ENCODE measurements around the gene ACTL7A. TPM values are rescaled to one million over a fixed set of nuclear protein-coding genes. Genes with fewer than 3 reads are reported as not detected.

The ACTL7A gene
- total RNA-seq, 1 experiment from 2014 or later = not detected

- no TSS peak for BruUV-seq (replicated peaks)
- Histone ChIP-seq H3K4me1 (no peaks in the 10 kb centered on the region; the same call in 1 of the 2 replicates), H3K27me3 (replicated peaks; ENCODE audit: control insufficient read depth, insufficient read depth, low read length) (no peaks in the 10 kb centered on the region), H3K9me3 (no peaks in the 10 kb centered on the region), H3K4me3 (ENCODE audit: low read depth, low read length) (no peak overlapping the region), H3K36me3 (ENCODE audit: control insufficient read depth, insufficient read depth, low read length) (no peaks in the 10 kb centered on the region)
- H3K4me3 Mint-ChIP-seq (ENCODE audit: unreplicated experiment) = no peak overlapping the region
- peaks cover 4% of the 10 kb centered on the region for H3K27me3 Mint-ChIP-seq (ENCODE audit: insufficient read depth, unreplicated experiment)
- no peaks in the 10 kb centered on the region for H3K9me3 Mint-ChIP-seq (ENCODE audit: unreplicated experiment)
- CTCF ChIA-PET = no interaction called here
- TF ChIP-seq, protein P1, sequence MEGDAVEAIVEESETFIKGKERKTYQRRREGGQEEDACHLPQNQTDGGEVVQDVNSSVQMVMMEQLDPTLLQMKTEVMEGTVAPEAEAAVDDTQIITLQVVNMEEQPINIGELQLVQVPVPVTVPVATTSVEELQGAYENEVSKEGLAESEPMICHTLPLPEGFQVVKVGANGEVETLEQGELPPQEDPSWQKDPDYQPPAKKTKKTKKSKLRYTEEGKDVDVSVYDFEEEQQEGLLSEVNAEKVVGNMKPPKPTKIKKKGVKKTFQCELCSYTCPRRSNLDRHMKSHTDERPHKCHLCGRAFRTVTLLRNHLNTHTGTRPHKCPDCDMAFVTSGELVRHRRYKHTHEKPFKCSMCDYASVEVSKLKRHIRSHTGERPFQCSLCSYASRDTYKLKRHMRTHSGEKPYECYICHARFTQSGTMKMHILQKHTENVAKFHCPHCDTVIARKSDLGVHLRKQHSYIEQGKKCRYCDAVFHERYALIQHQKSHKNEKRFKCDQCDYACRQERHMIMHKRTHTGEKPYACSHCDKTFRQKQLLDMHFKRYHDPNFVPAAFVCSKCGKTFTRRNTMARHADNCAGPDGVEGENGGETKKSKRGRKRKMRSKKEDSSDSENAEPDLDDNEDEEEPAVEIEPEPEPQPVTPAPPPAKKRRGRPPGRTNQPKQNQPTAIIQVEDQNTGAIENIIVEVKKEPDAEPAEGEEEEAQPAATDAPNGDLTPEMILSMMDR (IDR thresholded peaks at IDR 0.05; ENCODE audit: insufficient read depth in 1 of 2, low read depth in 1 of 2, low read length in 1 of 2, severe bottlenecking in 1 of 2, unreplicated experiment in 1 of 2) = no peak
- no peaks in the 10 kb centered on the region for H3K4me1 Mint-ChIP-seq (ENCODE audit: low read depth, unreplicated experiment)
- POLR2A ChIA-PET = no interaction called here
- intact Hi-C loops (cut with micrococcal nuclease; ENCODE audit: unreplicated experiment) = no loop called here
- no peak overlapping the region for H3K27ac Mint-ChIP-seq (ENCODE audit: unreplicated experiment)
- no peaks in the 10 kb centered on the region for H3K36me3 Mint-ChIP-seq (ENCODE audit: insufficient read depth, unreplicated experiment)
- DNase-seq = no peak
Observed at GRCh38 chr9:108834959-108835665, 27.0 kb upstream of the ACTL7A start.

DNA sequence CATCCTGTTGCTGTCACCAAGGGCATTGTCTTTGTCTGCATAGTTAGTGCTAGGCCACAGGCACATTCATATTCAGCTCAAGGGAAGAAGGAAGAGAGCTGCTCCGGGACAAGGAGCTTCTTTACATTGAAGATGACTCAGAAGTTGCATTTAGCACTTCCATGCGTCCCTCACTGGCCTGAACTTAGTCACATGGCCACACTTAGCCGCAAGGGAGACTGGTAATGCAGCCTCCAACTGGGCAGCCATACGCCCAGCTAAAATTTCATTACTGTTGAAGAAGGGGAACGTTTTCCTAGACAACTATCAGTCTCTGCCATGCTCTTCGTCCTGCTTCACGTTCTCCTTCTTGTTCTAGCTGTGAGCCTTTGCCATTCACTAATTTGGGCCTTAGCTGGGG lies 26.2 kb upstream of the ACTL7A start:
- H3K4me1 Mint-ChIP-seq (ENCODE audit: low read depth, unreplicated experiment) = no peaks in the 10 kb centered on the region
- TF ChIP-seq, protein P1 (IDR thresholded peaks at IDR 0.05; ENCODE audit: insufficient read depth in 1 of 2, low read depth in 1 of 2, low read length in 1 of 2, severe bottlenecking in 1 of 2, unreplicated experiment in 1 of 2) = no peak
- Histone ChIP-seq H3K36me3 (ENCODE audit: control insufficient read depth, insufficient read depth, low read length) (no peaks in the 10 kb centered on the region), H3K4me3 (ENCODE audit: low read depth, low read length) (no peak overlapping the region), H3K9me3 (no peaks in the 10 kb centered on the region), H3K27me3 (replicated peaks; ENCODE audit: control insufficient read depth, insufficient read depth, low read length) (no peaks in the 10 kb centered on the region), H3K4me1 (no peaks in the 10 kb centered on the region; the same call in 1 of the 2 replicates)
- H3K4me3 Mint-ChIP-seq (ENCODE audit: unreplicated experiment) = no peak overlapping the region
- CTCF ChIA-PET = no interaction called here
- DNase-seq = no peak
- intact Hi-C loops (cut with micrococcal nuclease; ENCODE audit: unreplicated experiment) = no loop called here
- H3K9me3 Mint-ChIP-seq (ENCODE audit: unreplicated experiment) = no peaks in the 10 kb centered on the region
- no peaks in the 10 kb centered on the region for H3K36me3 Mint-ChIP-seq (ENCODE audit: insufficient read depth, unreplicated experiment)
- no TSS peak for BruUV-seq (replicated peaks)
- no peak overlapping the region for H3K27ac Mint-ChIP-seq (ENCODE audit: unreplicated experiment)
- POLR2A ChIA-PET = no interaction called here
- H3K27me3 Mint-ChIP-seq (ENCODE audit: insufficient read depth, unreplicated experiment) = peaks cover under 1% of the 10 kb centered on the region

DNA sequence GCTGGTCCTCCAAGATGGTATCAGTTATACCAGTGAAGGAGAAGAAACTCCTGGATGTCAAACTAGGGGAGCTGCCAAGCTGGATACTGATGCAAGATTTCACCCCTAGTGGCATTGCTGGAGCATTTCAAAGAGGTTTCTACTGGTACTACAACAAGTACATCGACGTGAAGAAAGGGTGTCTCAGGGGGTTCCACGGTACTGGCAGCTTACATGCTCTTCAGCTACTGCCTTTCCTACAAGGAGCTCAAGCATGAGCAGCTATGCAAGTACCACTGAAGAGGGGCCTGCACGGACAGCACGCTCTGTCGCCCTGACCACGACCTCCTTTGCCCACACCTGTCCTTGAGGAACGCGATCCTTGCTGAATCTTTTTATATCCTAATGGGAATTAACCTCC lies 25.7 kb upstream of the ACTL7A start:
- H3K4me3 Mint-ChIP-seq (ENCODE audit: unreplicated experiment) = no peak overlapping the region
- DNase-seq = no peak
- H3K27me3 Mint-ChIP-seq (ENCODE audit: insufficient read depth, unreplicated experiment) = no peaks in the 10 kb centered on the region
- H3K9me3 ChIP-seq = no peaks in the 10 kb centered on the region
- BruUV-seq (replicated peaks) = no TSS peak
- H3K4me1 Mint-ChIP-seq (ENCODE audit: low read depth, unreplicated experiment) = no peaks in the 10 kb centered on the region
- no peak overlapping the region for H3K27ac Mint-ChIP-seq (ENCODE audit: unreplicated experiment)
- POLR2A ChIA-PET = no interaction called here
- intact Hi-C loops (cut with micrococcal nuclease; ENCODE audit: unreplicated experiment) = no loop called here
- H3K9me3 Mint-ChIP-seq (ENCODE audit: unreplicated experiment) = no peaks in the 10 kb centered on the region
- no peaks in the 10 kb centered on the region; the same call in 1 of the 2 replicates for H3K4me1 ChIP-seq
- no peak overlapping the region for H3K4me3 ChIP-seq (ENCODE audit: low read depth, low read length)
- no peaks in the 10 kb centered on the region for H3K36me3 Mint-ChIP-seq (ENCODE audit: insufficient read depth, unreplicated experiment)
- TF ChIP-seq, protein P1 (IDR thresholded peaks at IDR 0.05; ENCODE audit: insufficient read depth in 1 of 2, low read depth in 1 of 2, low read length in 1 of 2, severe bottlenecking in 1 of 2, unreplicated experiment in 1 of 2) = no peak
- no peaks in the 10 kb centered on the region for H3K27me3 ChIP-seq (replicated peaks; ENCODE audit: control insufficient read depth, insufficient read depth, low read length)
- CTCF ChIA-PET = no interaction called here
- no peaks in the 10 kb centered on the region for H3K36me3 ChIP-seq (ENCODE audit: control insufficient read depth, insufficient read depth, low read length)
